Endothelial cell of hepatic sinusoid (primary cell): ENCODE results near the gene GCLC.
"Not testable (repeated sequence)": the region's sequence is repeated elsewhere in the genome, so short reads cannot be mapped to it uniquely, and the experiment has no call there.

Experiments
- in situ Hi-C: cut with HindIII; loops from 2 replicates; pipeline ENCODE4 v1.10.0; 2017; ENCODE audit warnings: low sequenced_read_pairs

GCLC gene

GRCh38 chr6:53564401-53565065, 19.6 kb upstream of the GCLC start:
- in situ Hi-C loops = no loop called here

- in situ Hi-C loops = no loop called here
Measured at GRCh38 chr6:53556986-53557715, 12.2 kb upstream of the GCLC start.

DNA sequence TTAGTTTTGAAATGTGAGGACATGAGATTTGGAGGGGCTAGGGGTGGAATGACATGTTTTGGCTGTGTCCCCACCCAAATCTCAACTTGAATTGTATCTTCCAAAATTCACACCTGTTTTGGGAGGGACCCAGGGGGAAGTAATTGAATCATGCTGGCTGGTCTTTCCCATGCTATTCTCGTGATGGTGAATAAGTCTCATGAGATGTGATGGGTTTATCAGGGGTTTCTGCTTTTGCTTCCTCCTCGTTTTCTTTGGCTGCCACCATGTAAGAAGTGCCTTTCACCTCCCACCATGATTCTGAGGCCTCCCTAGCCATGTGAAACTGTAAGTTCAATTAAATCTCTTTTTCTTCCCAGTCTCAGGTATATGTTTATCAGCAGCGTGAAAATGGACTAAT, 8.7 kb upstream of the GCLC start:
- in situ Hi-C loops = not testable (repeated sequence)

- in situ Hi-C loops = not testable (repeated sequence)
Measured at GRCh38 chr6:53551681-53552080, 6.8 kb upstream of the GCLC start.

GRCh38 chr6:53547811-53548496, 3.1 kb upstream of the GCLC start:
- in situ Hi-C loops = no loop called here

GRCh38 chr6:53547166-53547810, 2.4 kb upstream of the GCLC start:
- in situ Hi-C loops = no loop called here

DNA sequence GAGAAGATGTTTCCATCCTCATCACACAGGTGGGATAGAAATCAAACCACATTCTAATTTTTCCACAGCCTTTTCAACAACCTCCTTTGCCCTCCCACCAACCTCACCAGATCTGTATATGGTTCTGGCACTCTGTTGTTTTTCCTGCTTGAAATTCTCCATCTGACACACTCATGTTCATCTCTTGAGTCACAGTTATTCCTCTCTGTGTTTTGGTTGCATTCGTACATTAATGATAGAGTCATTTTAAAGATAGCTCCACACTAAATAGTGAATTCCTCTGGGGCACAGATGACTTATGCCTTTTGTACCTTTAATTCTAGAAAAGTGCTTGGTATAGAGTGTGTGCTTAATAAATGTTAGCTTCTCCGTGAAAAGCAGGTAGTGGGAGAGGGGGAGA, 1.4 kb upstream of the GCLC start:
- in situ Hi-C loops = no loop called here

DNA sequence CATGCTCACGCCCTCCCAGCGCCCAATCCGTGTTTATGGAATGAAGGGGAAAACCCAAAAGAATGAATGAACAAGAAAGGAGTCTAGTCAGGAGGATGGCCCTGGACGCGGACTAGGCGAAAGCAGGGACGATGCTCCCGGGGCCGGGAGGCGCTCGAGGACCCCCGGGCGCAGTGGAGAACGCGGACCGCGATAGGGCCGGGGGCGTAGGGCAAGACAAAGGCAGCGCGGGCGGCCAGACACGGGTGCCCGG, 758 bp downstream of the GCLC start:
- in situ Hi-C loops = no loop called here

DNA sequence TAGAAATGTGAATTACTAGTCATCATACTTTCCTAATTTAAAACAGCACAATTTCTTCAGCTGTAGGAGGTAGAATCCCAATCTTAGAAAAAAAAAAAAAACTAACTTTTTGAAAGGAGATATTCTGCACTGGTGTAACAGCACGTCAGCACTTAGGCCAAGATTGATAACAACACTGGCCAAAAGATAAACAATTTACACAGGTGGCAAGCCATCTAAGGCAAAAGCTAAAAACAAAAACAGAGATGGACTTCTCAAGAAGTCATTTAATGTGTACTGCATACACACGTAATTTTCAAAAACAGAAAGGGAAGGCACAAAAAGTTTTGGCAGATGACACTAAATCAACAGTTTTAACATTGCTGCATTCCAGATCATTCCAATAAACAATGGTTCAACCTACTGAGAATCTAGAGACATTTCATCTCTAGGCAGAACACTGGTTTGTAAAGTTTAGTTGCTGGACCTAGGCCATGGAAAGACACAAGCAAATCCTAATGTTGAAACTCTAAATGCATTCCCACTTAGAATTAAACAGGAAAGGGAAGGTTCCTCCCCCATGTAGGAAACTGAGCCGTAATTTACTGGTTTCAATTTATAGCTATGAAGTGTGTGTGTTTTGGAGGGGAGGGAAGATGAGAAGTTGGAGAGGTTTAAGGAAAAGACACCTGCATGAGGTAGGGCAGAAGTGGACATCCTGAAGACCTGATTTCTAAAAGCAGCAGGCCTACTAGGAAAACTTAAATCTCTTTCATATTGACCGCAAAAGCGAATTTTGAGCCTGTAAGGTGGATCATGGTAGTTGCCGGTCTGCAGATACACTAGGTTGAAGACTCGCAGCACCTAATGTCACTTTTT, 1.3 kb downstream of the GCLC start:
- in situ Hi-C loops = no loop called here

DNA sequence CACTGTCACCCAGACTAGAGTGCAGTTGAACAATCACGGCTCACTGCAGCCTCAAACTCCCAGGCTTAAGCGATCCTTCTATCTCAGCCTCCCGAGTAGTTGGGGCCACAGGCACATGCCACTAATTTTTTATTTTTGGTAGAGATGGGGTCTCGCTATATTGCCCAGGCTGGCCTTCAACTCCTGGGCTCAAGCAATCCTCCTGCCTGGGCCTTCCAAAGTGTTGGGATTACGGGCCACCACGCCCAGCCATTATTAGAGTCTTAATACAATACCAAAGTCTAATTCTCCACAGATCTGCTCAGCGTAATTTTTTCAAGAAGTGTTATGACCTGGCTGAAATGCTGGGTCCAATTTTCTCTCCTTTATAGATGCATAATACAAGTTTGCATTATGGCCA, 3.0 kb downstream of the GCLC start:
- in situ Hi-C loops = no loop called here

DNA sequence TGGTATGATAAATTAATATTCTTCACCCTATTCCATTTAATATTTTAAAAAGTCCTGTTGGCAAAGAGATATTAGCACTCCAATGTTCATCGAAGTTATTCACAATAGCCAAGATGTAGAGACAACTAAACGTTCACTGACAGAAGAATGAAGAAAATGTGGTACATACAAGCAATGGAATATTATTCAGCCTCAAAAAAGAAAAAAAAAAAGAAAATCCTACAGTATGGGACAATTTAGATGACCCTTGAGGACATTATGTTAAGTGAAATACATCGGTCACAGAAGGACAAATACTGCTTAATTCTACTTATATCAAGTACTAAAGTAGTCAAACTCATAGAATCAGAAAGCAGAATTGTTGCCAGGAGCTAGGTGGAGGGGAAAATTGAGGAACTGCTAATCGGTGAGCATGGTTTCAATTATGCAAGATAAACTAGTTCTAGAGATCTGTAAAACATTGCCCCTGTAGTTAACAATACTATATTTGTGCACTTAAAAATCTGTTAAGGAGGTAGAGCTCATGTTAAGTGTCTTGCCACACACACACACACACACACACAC, 4.7 kb downstream of the GCLC start:
- in situ Hi-C loops = no loop called here

- in situ Hi-C loops = no loop called here
Measured at GRCh38 chr6:53539561-53539960, 5.3 kb downstream of the GCLC start.

- in situ Hi-C loops = no loop called here
Measured at GRCh38 chr6:53536561-53536960, 8.3 kb downstream of the GCLC start.

DNA sequence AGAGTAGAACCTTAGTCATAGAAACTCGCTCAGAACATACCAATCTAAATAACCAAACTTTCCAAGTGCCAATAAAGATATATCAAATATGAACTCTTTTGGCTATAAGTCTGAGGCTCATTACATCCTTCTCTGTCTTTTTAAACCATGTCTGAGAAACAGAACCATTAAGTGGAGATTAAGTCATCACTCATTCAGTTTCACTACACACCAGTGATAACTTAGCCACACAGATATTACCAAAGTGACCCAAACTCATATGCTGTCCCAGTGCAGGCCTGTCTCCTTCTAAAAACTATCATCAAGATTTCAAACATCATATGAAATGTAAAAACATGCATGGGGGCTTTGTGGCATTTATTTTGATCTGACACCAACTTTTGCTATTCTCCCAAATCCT, 12.0 kb downstream of the GCLC start:
- in situ Hi-C loops = no loop called here

DNA sequence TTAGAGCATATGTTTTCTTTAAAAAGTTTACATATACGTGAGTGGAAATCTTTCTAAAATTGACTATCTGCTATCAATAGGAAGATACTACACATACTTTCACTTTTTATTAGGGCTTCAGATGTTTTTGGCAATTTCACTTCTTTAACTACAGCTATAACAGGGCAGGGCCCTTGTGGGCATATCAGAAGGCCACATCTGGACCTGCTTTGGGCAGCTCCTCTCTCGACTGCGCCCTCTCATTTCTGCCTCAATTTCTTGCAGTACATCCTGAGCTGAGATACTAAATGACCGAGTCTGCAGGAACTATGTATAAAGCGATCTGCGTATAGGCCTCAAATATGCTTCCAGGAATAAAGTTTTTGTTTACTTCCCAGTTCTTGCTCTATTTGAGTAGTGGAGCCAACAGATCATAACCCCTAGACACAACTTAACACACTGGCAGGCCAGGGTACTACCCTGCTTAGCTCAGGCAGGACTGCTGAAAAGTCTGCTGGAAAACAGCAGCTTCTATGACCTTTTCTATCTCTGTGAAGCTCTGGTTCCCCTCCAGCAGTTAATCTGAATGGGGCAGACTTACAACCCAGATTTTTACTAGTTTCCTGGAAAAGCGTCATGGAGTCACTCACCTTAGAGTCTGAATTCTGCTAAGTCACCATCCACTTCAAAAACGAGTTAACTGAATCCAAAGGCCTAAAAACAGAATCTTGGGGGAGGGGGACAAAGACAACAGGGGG, 12.7 kb downstream of the GCLC start:
- in situ Hi-C loops = no loop called here

DNA sequence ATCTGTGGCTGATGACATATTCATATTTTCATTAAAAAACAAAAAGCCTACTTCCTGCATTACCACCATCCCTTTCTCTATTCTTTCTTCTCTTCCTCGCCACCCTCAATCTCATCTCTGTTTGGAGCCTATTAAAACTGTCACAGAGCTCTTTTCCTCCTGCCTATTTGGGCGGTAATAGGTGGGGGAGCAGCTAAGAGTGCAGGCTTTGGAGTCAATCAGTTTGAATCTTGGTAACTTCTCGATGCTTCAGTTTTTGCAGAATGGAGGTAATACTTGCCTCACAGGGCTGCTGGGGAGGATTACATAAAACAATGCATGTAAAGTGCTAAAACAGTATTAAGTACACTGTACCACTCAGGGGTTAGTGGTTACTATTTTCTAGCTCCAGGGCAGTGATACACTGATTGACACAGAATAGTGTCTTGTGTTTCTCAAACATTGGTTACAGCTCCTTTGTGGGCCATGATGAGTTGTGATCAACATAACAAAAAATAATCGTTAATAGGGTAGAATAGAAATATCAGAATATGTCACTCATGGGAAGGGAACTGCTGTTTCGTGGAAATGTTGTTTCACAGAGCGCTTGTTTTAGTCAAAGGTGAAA, 14.0 kb downstream of the GCLC start:
- in situ Hi-C loops = no loop called here

GRCh38 chr6:53530346-53530745, 14.6 kb downstream of the GCLC start:
- in situ Hi-C loops = no loop called here

- in situ Hi-C loops = no loop called here
Measured at GRCh38 chr6:53529324-53530036, 15.4 kb downstream of the GCLC start.

DNA sequence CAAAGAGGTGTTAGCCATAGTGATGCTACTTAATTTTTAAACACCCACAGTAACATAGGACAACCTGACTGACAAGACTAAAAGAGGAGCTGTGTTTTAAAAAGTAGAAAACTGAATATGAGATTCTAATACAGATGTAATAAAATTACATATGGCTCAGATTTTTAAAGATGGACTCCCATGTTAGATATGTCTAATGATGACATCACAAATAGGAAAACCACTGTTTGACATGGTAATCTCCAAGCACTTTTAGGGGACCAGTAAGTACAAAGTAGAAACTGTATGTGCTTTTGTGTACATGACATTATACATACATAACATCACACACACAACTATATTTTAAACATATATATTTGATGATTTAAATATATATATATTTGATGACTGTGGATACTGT, 16.8 kb downstream of the GCLC start:
- in situ Hi-C loops = no loop called here
